Neural cell (in vitro differentiated cells): ENCODE data around the gene ANHX.

Experiments
- EZH2 ChIP-seq: fragments of 200-600, 300-800 bp; shearing (Covaris generic), sonication (generic); IDR thresholded peaks from 2 replicates; pipeline ENCODE4 v1.6.1; 2014; ENCODE audit warnings: antibody characterized with exemption, low read length, borderline replicate concordance, mild to moderate bottlenecking; ENCODE audit not compliant: insufficient read depth, poor library complexity, severe bottlenecking
- POLR2AphosphoS5 ChIP-seq: IDR thresholded peaks from 2 replicates; pipeline ENCODE4 v1.6.1; 2012
- TF ChIP-seq, protein P1 (sequence below): fragments of 450-650 bp; IDR thresholded peaks from 2 replicates; pipeline ENCODE4 v1.5.1; 2014; ENCODE audit warnings: antibody characterized with exemption, mild to moderate bottlenecking, moderate library complexity; ENCODE audit not compliant: poor library complexity, severe bottlenecking

DNA sequence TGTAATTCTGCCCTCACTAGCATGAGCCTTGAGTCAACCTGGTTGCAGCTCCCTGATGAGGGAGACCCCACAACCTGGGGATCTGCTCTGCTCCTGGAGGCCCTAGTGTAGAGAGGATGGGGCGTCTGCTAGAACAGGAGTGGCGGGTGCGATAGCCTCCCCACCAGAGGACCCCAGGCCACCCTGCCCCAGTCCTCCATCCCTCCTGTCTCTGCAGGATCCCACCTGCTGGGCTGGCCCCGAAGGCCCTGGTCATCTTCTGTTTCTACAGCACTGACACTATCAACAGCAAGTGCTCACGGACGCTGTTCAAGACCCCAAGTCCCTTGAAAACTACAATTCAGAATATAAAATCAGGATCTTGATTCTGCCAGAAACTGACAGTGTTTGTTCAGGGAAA, 15.2 kb downstream of the ANHX start:
- TF ChIP-seq, protein P1, sequence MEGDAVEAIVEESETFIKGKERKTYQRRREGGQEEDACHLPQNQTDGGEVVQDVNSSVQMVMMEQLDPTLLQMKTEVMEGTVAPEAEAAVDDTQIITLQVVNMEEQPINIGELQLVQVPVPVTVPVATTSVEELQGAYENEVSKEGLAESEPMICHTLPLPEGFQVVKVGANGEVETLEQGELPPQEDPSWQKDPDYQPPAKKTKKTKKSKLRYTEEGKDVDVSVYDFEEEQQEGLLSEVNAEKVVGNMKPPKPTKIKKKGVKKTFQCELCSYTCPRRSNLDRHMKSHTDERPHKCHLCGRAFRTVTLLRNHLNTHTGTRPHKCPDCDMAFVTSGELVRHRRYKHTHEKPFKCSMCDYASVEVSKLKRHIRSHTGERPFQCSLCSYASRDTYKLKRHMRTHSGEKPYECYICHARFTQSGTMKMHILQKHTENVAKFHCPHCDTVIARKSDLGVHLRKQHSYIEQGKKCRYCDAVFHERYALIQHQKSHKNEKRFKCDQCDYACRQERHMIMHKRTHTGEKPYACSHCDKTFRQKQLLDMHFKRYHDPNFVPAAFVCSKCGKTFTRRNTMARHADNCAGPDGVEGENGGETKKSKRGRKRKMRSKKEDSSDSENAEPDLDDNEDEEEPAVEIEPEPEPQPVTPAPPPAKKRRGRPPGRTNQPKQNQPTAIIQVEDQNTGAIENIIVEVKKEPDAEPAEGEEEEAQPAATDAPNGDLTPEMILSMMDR, result no peak
- TF ChIP-seq EZH2, result no peak
- TF ChIP-seq POLR2AphosphoS5, result no peak
